C4-2B (cell line): Measurements from ENCODE around the gene MORC4.

Experiments
- H3K27ac ChIP-seq: fragments of 450-650 bp; 2 replicates; pipeline ENCODE4 v1.5.1; 2017
- CTCF ChIP-seq: fragments of 450-650 bp; conservative IDR thresholded peaks from 2 replicates; pipeline ENCODE4 v1.5.1; 2017; ENCODE audit warnings: mild to moderate bottlenecking
- ZFX ChIP-seq: fragments of 450-650 bp; IDR thresholded peaks from 2 replicates; pipeline ENCODE4 v1.6.1; 2017

Gene MORC4

DNA sequence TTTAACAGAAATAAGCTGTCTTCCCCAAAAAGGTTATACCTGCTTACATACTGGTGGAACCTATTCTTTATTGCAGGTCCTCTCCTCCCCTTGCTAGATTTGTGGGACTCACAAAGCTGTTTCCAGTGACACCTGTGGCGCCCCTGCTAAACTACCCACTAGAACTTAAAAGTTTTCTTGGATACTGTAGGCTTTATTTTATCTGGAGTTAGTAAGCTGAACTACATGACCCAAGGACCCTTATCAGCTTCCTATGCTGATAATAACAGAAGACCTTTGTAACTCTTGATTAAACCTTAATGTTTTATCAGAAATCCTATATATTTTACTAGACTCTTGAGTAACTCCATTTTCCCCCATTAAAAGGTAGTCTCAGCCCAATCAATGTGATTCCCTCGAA, 47.5 kb downstream of the MORC4 start:
- H3K27ac ChIP-seq = no peak overlapping the region
- no peak for TF ChIP-seq ZFX
- no peak for TF ChIP-seq CTCF

DNA sequence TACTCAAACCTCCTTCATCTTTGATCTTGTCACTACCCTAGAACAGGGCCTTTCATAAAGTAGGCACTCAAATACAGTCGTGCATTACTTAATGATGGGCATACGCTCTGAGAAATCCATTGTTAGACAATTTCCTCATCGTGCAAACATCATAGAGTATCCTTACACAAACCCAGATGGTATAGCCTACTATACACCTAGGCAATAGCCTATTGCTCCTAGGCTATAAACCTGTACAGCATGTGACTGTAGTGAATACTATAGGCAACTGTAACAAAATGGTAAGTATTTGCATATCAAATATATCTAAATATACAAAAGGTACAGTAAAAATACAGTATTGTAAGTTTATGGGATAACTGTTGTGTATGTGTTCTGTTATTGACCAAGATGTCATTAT, 47.9 kb downstream of the MORC4 start:
- TF ChIP-seq ZFX = no peak
- TF ChIP-seq CTCF = no peak
- no peak overlapping the region for H3K27ac ChIP-seq

GRCh38 chrX:106951230-106951629, 48.8 kb downstream of the MORC4 start:
- no peak for TF ChIP-seq CTCF
- TF ChIP-seq ZFX = no peak
- no peak overlapping the region for H3K27ac ChIP-seq

DNA sequence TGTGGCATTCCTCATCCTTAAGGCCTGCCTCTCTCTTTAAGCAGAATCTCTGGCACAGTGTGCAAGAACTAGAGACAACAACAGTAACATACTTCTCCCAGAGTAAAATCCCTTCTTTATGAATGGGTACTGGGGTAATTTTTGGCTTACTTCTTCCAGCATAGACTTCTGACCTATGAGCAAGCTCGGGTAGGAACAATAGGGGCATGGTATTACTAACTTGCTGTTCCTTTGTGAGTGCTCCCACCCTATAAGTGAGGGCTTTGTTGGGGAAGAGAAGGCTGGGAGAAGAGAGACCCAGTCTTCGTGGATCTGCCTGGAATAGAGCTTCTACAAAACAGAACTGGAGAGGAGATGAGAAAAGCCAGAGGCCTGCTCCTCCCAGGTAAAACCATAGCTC, 49.6 kb downstream of the MORC4 start:
- TF ChIP-seq ZFX (no peak), CTCF (no peak)
- no peak overlapping the region for H3K27ac ChIP-seq

DNA sequence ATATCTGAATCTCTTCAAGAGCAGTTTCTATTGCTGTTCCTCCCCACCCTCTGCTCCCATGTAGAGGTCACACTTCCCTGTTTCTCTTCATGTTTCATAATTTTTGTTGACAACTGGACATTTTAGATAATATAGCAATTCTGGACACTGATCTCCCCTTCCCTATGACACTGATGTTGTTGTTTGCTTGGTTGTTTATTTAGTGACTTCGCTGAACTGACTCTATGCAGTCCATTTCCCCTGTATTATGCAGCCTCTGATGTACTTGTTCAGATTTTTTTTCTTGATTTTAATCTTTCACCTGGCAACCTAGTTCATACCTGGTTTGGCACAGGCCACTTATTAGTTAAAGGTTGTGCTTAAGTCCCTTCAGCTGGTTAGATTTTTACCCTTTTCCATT, 50.6 kb downstream of the MORC4 start:
- no peak overlapping the region for H3K27ac ChIP-seq
- no peak for TF ChIP-seq ZFX
- TF ChIP-seq CTCF = no peak

- TF ChIP-seq CTCF = no peak
- no peak for TF ChIP-seq ZFX
- no peak overlapping the region for H3K27ac ChIP-seq
Measured at GRCh38 chrX:106948641-106949040, 51.4 kb downstream of the MORC4 start.

GRCh38 chrX:106946464-106946863, 53.5 kb downstream of the MORC4 start:
- no peak overlapping the region for H3K27ac ChIP-seq
- no peak for TF ChIP-seq ZFX
- no peak for TF ChIP-seq CTCF
